GM06990 (cell line): ENCODE measurements around the gene ZBTB3.
"Not testable (repeated sequence)": the region's sequence is repeated elsewhere in the genome, so short reads cannot be mapped to it uniquely, and the experiment has no call there.

Source experiments
- DNase-seq: peaks from one replicate; pipeline ENCODE4 v3.0.0-alpha.2; 2011; ENCODE audit not compliant: insufficient read length; ENCODE audit errors: extremely low read depth
- H3K27me3 ChIP-seq: replicated peaks from 2 replicates; pipeline ENCODE4 v1.6.0; 2011; ENCODE audit warnings: low read length; ENCODE audit not compliant: control insufficient read depth, insufficient read depth
- H3K36me3 ChIP-seq: 2 replicates; pipeline ENCODE4 v1.5.1; 2011; ENCODE audit warnings: low read length; ENCODE audit not compliant: control insufficient read depth, insufficient read depth
- H3K4me3 ChIP-seq: replicated peaks from 2 replicates; pipeline ENCODE4 v1.5.1; 2011; ENCODE audit warnings: low read depth, mild to moderate bottlenecking, control low read depth, low read length
- TF ChIP-seq, protein P1 (sequence below): IDR thresholded peaks from 2 replicates; pipeline ENCODE4 v1.5.1; 2011; ENCODE audit warnings: low read length, control low read depth, mild to moderate bottlenecking, inconsistent platforms; ENCODE audit not compliant: insufficient read depth, poor library complexity, severe bottlenecking

ZBTB3 gene

DNA sequence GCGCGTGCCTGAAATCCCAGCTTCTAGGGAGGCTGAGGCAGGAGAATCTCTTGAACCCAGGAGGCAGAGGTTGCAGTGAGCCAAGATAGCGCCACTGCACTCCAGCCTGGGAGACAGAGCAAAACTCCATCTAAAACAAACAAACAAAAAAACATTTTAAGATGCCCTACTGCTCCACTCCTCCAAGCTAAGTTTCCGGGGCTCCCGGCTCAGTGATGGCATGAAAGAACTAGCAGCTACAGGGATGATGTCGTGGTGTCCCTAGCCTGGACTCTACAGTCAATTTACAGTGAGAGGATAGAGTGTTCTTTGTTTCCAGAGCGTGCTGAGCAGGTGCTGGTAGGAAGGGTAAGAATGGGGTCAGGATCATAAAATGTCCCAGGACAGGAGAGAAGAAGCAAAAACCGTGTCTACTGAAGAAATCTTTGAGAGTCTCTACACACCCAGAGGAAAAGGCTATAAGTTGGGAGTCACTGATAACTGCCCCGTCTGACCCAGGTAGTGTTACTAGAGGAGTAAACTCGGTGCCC, 1.2 kb upstream of the ZBTB3 start:
- no peak for DNase-seq
- TF ChIP-seq, protein P1, sequence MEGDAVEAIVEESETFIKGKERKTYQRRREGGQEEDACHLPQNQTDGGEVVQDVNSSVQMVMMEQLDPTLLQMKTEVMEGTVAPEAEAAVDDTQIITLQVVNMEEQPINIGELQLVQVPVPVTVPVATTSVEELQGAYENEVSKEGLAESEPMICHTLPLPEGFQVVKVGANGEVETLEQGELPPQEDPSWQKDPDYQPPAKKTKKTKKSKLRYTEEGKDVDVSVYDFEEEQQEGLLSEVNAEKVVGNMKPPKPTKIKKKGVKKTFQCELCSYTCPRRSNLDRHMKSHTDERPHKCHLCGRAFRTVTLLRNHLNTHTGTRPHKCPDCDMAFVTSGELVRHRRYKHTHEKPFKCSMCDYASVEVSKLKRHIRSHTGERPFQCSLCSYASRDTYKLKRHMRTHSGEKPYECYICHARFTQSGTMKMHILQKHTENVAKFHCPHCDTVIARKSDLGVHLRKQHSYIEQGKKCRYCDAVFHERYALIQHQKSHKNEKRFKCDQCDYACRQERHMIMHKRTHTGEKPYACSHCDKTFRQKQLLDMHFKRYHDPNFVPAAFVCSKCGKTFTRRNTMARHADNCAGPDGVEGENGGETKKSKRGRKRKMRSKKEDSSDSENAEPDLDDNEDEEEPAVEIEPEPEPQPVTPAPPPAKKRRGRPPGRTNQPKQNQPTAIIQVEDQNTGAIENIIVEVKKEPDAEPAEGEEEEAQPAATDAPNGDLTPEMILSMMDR, result no peak
- Histone ChIP-seq H3K36me3 (peaks cover 3% of the 10 kb centered on the region; the same call in 1 of the 2 replicates), H3K27me3 (no peaks in the 10 kb centered on the region), H3K4me3 (no peak overlapping the region)

DNA sequence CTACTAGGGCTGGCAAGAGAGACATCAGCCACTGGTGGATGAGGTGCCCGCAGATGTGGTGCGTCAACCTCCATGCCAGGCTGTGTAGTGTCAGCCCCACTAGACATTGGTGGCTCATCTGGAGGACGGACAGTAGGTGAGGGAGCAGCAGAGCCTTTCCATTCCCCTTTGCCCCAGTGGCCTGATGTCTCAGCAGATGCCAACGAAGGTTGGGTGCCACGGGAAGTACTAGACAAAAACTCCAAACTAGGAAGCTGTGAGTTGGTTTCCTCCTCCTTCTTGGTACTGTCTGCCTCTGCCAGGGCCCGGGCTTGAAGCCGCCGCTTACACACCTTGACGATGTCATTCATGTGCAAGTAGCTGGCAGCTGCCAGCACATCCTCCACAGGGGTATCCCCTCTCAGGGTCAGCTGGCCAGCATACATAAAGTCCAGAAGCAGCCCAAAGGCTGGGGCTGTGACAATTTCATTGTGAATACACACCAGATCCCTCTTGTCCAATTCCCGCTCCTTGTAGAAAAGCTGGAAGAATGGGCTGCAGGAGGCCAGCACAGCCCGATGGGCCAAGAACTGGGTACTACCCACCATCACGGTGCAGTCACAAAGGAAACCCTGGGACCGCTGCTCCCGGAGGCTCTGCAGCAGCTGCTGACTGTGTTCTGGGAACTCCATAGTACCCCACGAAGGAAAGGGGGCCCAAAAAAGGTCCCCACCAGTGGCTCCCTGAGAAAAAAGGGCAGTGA, 795 bp downstream of the ZBTB3 start:
- H3K4me3 ChIP-seq, result peak overlapping the region; percentile 64
- TF ChIP-seq, protein P1, result no peak
- peaks cover 5% of the 10 kb centered on the region; the same call in 1 of the 2 replicates for H3K36me3 ChIP-seq
- no peaks in the 10 kb centered on the region for H3K27me3 ChIP-seq
- no peak for DNase-seq

DNA sequence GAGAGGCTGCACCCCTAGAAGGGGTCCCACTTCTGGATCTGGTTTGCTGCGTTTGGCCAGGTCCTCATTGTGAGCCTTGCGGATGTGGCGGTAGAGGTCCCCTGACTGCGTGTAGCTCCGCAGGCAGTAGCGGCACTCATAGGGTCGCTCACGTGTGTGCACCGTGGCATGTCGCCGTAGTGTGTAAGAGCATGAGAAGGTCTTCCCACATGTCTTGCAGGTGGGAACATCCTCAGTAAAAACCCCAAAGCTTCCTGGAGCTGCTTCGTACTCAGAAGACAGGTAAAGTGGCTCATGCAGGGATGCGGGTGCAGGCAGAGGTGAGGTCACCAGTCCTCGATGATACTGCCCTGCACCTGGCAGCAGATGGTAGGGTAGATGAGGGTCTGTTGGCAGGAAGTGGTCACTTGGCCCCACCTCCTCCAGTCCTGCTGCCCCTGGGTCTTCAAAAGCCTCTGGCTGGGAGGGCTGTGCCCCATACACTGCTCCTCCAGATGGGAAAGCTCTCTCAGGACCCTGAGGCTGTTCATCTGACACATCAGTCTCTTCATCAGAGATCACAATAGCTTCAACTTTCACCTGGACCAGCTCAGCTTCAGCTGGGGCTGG, 1.7 kb downstream of the ZBTB3 start:
- Histone ChIP-seq H3K27me3 (no peaks in the 10 kb centered on the region), H3K36me3 (peaks cover 5% of the 10 kb centered on the region; the same call in 1 of the 2 replicates), H3K4me3 (no peak overlapping the region)
- DNase-seq, result no peak
- TF ChIP-seq, protein P1, result no peak

DNA sequence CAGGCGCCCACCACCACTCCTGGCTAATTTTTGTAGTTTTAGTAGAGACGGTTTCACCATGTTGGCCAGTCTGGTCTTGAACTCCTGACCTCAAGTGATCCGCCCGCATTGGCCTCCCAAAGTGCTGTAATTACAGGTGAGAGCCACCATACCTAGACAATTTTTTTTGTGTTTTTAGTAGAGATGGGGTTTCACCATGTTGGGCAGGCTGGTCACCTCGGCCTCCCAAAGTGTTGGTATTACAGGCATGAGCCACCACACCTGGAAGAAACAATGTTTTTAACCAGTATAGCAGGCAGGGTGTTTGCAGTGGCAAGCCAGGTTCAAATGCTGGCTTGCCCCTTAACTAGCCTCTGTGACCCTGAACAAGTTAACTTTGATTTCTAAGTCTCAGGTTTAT, 4.0 kb downstream of the ZBTB3 start:
- DNase-seq, H3K27me3 ChIP-seq, H3K36me3 ChIP-seq, H3K4me3 ChIP-seq: not testable (repeated sequence)

DNA sequence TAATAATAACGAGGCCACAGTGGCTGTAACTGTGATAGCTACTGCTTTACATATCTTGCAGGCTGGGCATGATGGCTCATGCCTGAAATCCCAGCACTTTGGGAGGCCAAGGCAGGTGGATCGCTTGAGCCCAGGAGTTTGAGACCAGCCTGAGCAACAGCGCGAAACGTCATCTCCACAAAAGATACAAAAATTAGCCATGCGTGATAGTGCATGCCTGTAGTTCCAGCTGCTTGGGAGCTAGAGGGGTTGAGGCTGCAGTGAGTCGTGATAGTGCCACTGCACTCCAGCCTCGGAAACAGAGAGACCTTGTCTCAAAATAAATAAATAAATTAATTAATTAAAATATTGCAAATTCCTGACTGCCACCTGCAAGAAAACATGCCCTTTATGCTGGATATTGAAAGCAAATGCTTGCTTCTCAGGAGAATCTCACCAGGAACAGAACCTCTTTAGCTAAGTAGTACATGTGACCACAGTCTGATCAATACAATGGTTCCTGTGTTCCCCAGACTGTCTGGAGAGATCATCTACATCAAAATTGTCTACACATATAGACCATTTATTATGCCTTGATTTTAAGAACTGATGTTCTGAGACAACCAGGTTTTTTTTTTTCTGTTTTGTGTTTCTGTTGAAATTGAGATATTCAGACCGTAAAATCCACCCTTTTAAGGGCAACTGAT, 6.3 kb downstream of the ZBTB3 start:
- TF ChIP-seq, protein P1, result no peak
- no peak overlapping the region for H3K4me3 ChIP-seq
- H3K36me3 ChIP-seq, result peaks cover 3% of the 10 kb centered on the region; the same call in 1 of the 2 replicates
- no peak for DNase-seq
- no peaks in the 10 kb centered on the region for H3K27me3 ChIP-seq

DNA sequence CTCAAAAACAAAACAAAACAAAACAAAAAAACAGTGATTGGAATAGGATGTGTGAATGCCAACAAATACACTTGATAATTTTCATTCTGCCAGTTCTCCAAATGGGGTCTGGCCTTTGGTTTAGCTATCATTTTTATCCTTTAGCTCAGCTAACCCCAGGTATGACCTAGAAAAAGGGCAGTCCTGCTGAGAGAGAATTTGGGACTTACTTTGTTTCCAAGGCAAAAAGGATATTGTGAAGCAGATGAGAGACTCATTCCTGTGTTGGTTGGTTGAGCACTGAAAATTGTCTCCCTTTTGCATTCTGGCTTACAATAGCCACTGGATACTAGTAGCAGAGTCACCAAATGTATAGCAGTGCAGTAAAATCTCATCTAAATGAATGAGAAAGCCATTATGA, 16.8 kb downstream of the ZBTB3 start:
- DNase-seq, result no peak
- Histone ChIP-seq H3K27me3 (no peaks in the 10 kb centered on the region), H3K4me3 (no peak overlapping the region), H3K36me3 (peaks cover 10% of the 10 kb centered on the region)
- TF ChIP-seq, protein P1, result no peak
